ENCODE data around the gene STX1A. TPM values are rescaled to one million over a fixed set of nuclear protein-coding genes. Genes with fewer than 3 reads are reported as not detected.
"Not testable (repeated sequence)": the region's sequence is repeated elsewhere in the genome, so short reads cannot be mapped to it uniquely, and the experiment has no call there.

STX1A gene
- total RNA-seq, 4 donors from 2014 or later = 3.9 to 19.4 (median 10.8) TPM

DNA sequence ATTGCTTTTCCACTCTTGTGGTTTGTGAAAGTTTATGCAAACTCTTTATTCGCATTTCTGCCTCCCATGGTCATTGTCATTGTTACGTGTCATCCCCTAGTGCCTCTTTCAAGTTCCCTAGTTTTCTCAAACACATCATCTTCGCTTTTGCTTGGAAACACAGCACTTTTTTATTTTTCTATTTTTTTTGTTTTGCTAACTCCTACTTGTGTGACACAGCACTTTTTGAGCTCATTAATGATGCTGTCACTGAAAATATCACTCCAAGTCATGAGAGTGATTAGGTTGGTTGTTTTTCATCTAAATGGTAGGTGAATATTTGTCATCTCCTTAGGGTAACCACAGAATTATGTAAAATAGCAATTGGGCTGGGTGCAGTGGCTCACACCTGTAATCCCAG, 8.5 kb upstream of the STX1A start:
- H3K27ac ChIP-seq = no peak overlapping the region
- H3K4me1 ChIP-seq = no peaks in the 10 kb centered on the region
- TF ChIP-seq EP300 (IDR thresholded peaks at IDR 0.05) = no peak
- no peak for TF ChIP-seq POLR2A (IDR thresholded peaks at IDR 0.05)
- TF ChIP-seq, protein P1, sequence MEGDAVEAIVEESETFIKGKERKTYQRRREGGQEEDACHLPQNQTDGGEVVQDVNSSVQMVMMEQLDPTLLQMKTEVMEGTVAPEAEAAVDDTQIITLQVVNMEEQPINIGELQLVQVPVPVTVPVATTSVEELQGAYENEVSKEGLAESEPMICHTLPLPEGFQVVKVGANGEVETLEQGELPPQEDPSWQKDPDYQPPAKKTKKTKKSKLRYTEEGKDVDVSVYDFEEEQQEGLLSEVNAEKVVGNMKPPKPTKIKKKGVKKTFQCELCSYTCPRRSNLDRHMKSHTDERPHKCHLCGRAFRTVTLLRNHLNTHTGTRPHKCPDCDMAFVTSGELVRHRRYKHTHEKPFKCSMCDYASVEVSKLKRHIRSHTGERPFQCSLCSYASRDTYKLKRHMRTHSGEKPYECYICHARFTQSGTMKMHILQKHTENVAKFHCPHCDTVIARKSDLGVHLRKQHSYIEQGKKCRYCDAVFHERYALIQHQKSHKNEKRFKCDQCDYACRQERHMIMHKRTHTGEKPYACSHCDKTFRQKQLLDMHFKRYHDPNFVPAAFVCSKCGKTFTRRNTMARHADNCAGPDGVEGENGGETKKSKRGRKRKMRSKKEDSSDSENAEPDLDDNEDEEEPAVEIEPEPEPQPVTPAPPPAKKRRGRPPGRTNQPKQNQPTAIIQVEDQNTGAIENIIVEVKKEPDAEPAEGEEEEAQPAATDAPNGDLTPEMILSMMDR (IDR thresholded peaks at IDR 0.05) = no peak
- no peak for DNase-seq (ENCODE audit: low spot score in 2 of 2)
- 55 to 72% methylated on average over 3 of the region's 3 CpGs for WGBS, 2 donors
- H3K36me3 ChIP-seq = no peaks in the 10 kb centered on the region
- no peaks in the 10 kb centered on the region for H3K9me3 ChIP-seq
- H3K27me3 ChIP-seq = no peaks in the 10 kb centered on the region
- H3K4me3 ChIP-seq = no peak overlapping the region

DNA sequence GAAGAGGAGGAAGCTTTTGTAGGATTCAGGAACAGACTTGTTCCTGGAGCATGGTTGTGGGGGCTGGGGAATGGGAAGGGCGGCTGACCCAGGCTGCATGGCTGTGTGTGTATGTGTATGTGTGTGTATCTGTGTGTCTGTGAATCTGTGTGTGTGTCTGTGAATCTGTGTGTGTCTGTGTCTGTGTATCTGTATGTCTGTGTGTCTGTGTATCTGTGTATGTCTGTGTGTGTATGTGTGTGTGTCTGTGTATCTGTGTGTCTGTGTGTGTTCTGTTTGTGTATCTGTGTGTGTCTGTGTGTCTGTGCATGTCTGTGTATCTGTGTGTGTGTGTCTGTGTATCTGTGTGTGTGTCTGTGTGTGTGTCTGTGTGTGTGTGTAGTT, 6.6 kb upstream of the STX1A start:
- H3K4me1 ChIP-seq = no peaks in the 10 kb centered on the region
- no peak overlapping the region for H3K27ac ChIP-seq
- no peaks in the 10 kb centered on the region for H3K27me3 ChIP-seq
- no peaks in the 10 kb centered on the region for H3K9me3 ChIP-seq
- no peaks in the 10 kb centered on the region for H3K36me3 ChIP-seq
- no peak overlapping the region for H3K4me3 ChIP-seq
- no peak for TF ChIP-seq EP300 (IDR thresholded peaks at IDR 0.05)
- TF ChIP-seq, protein P1 (IDR thresholded peaks at IDR 0.05) = no peak
- 33% methylated on average over 1 of the region's 1 CpG for WGBS, 2 donors
- DNase-seq (ENCODE audit: low spot score in 2 of 2) = no peak

DNA sequence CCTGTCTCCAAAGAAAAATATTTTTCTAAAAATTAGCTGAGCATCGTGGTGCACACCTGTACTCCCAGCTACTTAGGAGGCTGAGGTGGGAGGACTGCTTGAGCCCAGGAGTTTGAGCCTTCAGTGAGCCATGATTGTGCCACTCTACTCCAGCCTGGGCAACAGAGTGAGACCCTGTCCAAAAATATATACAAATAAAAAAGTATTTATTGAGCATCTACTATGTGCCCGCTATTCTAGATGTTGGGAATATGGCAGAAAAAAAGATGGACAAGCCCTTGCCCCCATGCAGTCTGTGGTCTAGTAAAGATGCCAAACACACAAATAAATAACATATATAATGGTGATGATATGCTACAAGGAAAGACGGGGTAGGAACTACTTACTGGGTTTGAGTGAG, 4.3 kb upstream of the STX1A start:
- no peaks in the 10 kb centered on the region for H3K36me3 ChIP-seq
- no peaks in the 10 kb centered on the region for H3K9me3 ChIP-seq
- H3K4me1 ChIP-seq = peaks cover 0 to 10% (median 3%) of the 10 kb centered on the region in 4 donors
- DNase-seq (ENCODE audit: low spot score in 2 of 2) = no peak
- WGBS, 2 donors = 91 to 93% methylated on average over 3 of the region's 3 CpGs
- H3K27me3 ChIP-seq = no peaks in the 10 kb centered on the region
- no peak overlapping the region for H3K4me3 ChIP-seq
- H3K27ac ChIP-seq = no peak overlapping the region
- TF ChIP-seq EP300 (IDR thresholded peaks at IDR 0.05) (no peak), POLR2A (IDR thresholded peaks at IDR 0.05) (no peak)
- TF ChIP-seq, protein P1 (IDR thresholded peaks at IDR 0.05) = no peak

DNA sequence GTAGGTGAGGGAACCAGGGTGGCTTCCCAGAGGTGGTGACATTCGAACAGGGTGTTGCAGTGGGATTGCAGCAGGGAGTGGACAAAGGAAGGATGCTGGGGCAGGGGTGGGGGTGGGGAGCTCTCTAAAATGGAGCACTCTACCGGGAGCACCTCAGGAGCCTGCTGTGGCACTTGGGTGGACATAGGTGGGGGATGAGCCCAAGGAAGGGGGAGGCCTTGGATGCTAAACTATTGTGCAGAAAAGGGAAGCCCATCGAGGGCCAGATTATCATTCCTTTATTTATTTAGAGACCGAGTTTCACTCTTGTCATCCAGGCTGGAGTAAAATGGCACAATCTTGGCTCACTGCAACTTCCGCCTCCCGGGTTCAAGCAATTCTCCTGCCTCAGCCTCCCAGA, 3.3 kb upstream of the STX1A start:
- TF ChIP-seq, protein P1 (IDR thresholded peaks at IDR 0.05) = no peak
- TF ChIP-seq EP300 (IDR thresholded peaks at IDR 0.05) (no peak), POLR2A (IDR thresholded peaks at IDR 0.05) (no peak)
- 70 to 77% methylated on average over 6 of the region's 6 CpGs for WGBS, 2 donors
- Histone ChIP-seq H3K4me1 (peaks cover 0 to 21% (median 8%) of the 10 kb centered on the region in 4 donors), H3K27me3 (no peaks in the 10 kb centered on the region), H3K27ac (no peak overlapping the region), H3K4me3 (no peak overlapping the region), H3K9me3 (no peaks in the 10 kb centered on the region), H3K36me3 (no peaks in the 10 kb centered on the region)
- DNase-seq (ENCODE audit: low spot score in 2 of 2) = no peak

DNA sequence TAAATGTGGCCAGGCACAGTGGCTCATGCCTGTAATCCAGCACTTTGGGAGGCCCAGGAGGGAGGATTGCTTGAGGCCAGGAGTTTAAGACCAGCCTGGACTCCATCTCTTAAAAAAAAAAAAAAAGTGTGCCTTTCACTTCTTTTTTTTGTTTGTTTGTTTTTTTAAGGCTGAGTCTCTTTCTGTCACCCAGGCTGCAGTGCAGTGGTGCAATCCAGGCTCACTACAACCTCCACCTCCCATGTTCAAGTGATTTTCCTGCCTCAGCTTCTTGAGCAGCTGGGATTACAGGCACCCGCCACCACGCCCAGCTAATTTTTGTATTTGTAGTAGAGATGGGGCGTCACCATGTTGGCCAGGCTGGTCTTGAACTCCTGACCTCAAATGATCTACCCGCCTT, 2.7 kb upstream of the STX1A start:
- not testable (repeated sequence) for H3K27ac ChIP-seq; H3K4me3 ChIP-seq; DNase-seq (ENCODE audit: low spot score in 2 of 2); H3K36me3 ChIP-seq; H3K27me3 ChIP-seq; H3K9me3 ChIP-seq
- 79 to 87% methylated on average over 4 of the region's 4 CpGs for WGBS, 2 donors
- peaks cover 0 to 27% (median 10%) of the 10 kb centered on the region in 4 donors for H3K4me1 ChIP-seq

DNA sequence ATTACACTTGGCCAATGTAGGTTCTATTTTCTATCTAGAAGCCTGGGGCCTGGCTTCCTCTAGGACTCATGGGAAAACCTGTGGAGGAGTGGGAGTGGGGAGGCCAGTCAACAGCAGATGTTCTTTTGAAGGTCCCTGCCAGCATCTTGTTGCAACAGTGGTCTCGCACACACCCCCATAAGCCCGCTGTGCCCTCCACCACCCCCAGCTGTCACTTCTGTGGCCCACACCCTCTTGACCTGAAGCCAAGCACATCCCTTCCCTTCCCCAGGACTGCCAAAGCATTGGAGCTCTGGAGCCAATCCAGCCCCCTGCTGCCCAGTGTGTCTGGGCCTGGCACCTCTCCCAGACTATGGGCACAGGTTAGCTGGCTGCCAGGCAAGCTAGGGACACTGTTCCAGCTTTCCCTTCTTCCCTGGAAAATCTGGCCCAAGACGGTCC, 1.9 kb upstream of the STX1A start:
- Histone ChIP-seq H3K36me3 (no peaks in the 10 kb centered on the region), H3K9me3 (no peaks in the 10 kb centered on the region), H3K27ac (no peak overlapping the region), H3K27me3 (no peaks in the 10 kb centered on the region), H3K4me3 (no peak overlapping the region), H3K4me1 (peaks cover 0 to 35% (median 10%) of the 10 kb centered on the region in 4 donors)
- DNase-seq (ENCODE audit: low spot score in 2 of 2) = no peak
- 73 to 83% methylated on average over 3 of the region's 3 CpGs for WGBS, 2 donors
- TF ChIP-seq POLR2A (IDR thresholded peaks at IDR 0.05) = no peak
- no peak for TF ChIP-seq EP300 (IDR thresholded peaks at IDR 0.05)
- TF ChIP-seq, protein P1 (IDR thresholded peaks at IDR 0.05) = no peak

DNA sequence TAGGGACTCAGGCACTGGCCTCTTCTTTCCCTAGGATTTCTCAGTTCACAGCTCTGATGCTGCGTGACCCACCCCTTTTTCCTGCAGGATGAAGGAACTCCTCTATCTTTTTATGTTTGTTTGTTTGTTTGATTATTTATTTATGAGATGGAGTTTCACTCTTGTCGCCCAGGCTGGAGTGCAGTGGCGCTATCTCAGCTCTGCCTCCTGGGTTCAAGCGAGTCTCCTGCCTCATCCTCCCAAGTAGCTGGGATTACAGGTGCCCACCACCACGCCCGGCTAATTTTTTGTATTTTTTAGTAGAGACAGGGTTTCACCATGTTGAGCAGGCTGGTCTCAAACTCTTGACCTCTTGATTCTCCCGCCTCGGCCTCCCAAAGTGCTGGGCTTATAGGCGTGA, 974 bp upstream of the STX1A start:
- WGBS, 2 donors = 96 to 97% methylated on average over 9 of the region's 9 CpGs
- not testable (repeated sequence) for H3K27ac ChIP-seq; H3K4me3 ChIP-seq; H3K36me3 ChIP-seq; H3K27me3 ChIP-seq; DNase-seq (ENCODE audit: low spot score in 2 of 2); H3K9me3 ChIP-seq
- peaks cover 0 to 35% (median 10%) of the 10 kb centered on the region in 4 donors for H3K4me1 ChIP-seq

Measured in tibial nerve (tissue), 4 donors.